T-helper 1 cell (primary cell): Measurements from ENCODE around the gene FAM117B.

Experiments used
- DNase-seq, 5 donors: peaks; one replicate each; pipeline ENCODE4 v3.0.0-alpha.2; 2012 to 2020

FAM117B gene

GRCh38 chr2:202818321-202818720 is 183.6 kb downstream of the FAM117B start:
- no peak for DNase-seq
